ENCODE data around the gene UBR3. TPM values are rescaled to one million over a fixed set of nuclear protein-coding genes. Genes with fewer than 3 reads are reported as not detected.
"Not testable (repeated sequence)": the region's sequence is repeated elsewhere in the genome, so short reads cannot be mapped to it uniquely, and the experiment has no call there.

Gene UBR3
- total and polyA plus RNA-seq, 8 donors: 4.8 to 151 (median 37.3) TPM

DNA sequence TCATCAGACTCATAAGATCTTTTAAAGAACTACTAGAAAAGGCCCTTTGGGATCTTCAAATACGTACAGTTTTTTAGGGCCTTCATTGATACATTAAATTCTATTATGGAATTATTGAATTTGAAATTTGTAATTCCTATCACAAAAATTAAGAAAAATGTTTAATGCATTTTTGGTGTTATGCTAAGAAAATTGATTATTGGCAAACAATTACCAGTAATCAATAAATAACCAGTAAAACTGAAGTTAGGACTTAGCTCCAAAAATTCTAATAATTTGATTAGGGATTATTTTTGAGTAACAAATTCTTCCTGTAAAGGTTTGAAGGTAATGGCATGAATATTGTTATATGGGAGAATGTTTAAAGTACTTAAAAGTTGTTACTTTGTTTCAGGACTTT, 119.3 kb downstream of the UBR3 start:
- TF ChIP-seq, protein P1, sequence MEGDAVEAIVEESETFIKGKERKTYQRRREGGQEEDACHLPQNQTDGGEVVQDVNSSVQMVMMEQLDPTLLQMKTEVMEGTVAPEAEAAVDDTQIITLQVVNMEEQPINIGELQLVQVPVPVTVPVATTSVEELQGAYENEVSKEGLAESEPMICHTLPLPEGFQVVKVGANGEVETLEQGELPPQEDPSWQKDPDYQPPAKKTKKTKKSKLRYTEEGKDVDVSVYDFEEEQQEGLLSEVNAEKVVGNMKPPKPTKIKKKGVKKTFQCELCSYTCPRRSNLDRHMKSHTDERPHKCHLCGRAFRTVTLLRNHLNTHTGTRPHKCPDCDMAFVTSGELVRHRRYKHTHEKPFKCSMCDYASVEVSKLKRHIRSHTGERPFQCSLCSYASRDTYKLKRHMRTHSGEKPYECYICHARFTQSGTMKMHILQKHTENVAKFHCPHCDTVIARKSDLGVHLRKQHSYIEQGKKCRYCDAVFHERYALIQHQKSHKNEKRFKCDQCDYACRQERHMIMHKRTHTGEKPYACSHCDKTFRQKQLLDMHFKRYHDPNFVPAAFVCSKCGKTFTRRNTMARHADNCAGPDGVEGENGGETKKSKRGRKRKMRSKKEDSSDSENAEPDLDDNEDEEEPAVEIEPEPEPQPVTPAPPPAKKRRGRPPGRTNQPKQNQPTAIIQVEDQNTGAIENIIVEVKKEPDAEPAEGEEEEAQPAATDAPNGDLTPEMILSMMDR (IDR thresholded peaks at IDR 0.05): no peak
- TF ChIP-seq EP300 (IDR thresholded peaks at IDR 0.05) (no peak), POLR2A (IDR thresholded peaks at IDR 0.05) (no peak), POLR2AphosphoS5 (IDR thresholded peaks at IDR 0.05) (no peak)
- Histone ChIP-seq H3K9me3 (no peaks in the 10 kb centered on the region), H3K27me3 (no peaks in the 10 kb centered on the region), H3K4me1 (peaks cover 0 to 25% (median 0%) of the 10 kb centered on the region in 4 donors), H3K27ac (no peak overlapping the region), H3K36me3 (peaks cover 0 to 68% (median 58%) of the 10 kb centered on the region in 4 donors), H3K4me3 (no peak overlapping the region)
- no peak for DNase-seq
- intact Hi-C loops (cut with DNase I; ENCODE audit: low total_unique reads): no loop called here
- 96 to 98% (median 98%) methylated on average over 1 of the region's 1 CpG for WGBS, 5 donors

DNA sequence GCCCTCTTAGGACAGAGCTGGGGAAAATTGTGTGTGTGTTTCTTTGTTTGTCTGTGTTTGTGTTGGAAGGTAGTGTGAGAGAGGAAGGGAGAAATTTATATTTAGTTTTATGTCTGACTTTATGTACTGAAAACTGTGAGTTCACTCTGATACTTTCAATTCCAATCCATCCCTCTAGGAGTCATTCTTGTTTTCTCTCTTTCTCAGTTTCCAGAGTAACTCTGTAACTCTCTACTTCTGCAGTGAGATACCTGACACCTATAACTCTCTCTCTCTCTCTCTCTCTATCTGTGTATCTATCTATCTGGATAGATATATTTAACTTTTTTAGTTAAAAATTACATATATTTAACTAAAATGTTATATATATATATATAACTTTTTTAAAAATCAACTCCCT, 128.7 kb downstream of the UBR3 start:
- peaks cover 0 to 55% (median 39%) of the 10 kb centered on the region in 4 donors for H3K36me3 ChIP-seq
- intact Hi-C loops (cut with DNase I; ENCODE audit: low total_unique reads): no loop called here
- H3K27ac ChIP-seq: no peak overlapping the region
- TF ChIP-seq EP300 (IDR thresholded peaks at IDR 0.05): no peak
- TF ChIP-seq POLR2AphosphoS5 (IDR thresholded peaks at IDR 0.05): no peak
- TF ChIP-seq POLR2A (IDR thresholded peaks at IDR 0.05): no peak
- TF ChIP-seq, protein P1 (IDR thresholded peaks at IDR 0.05): no peak
- no peaks in the 10 kb centered on the region for H3K27me3 ChIP-seq
- H3K4me1 ChIP-seq: no peaks in the 10 kb centered on the region
- H3K9me3 ChIP-seq: no peaks in the 10 kb centered on the region
- no peak for DNase-seq
- H3K4me3 ChIP-seq: no peak overlapping the region

DNA sequence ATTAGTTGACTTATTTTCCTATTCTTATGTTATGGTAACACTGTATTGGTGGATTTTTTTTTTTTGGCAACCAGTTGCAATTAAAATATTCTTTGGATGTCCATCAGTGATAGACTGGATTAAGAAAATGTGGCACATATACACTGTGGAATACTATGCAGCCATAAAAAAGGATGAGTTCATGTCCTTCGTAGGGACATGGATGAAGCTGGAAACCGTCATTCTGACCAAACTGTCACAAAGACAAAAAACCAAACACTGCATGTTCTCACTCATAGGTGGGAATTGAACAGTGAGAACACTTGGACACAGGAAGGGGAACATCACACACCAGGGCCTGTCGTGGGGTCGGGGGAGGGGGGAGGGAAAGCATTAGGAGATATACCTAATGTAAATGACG, 130.0 kb downstream of the UBR3 start:
- WGBS, 5 donors: 96 to 100% (median 97%) methylated on average over 5 of the region's 5 CpGs
- H3K4me1 ChIP-seq; intact Hi-C loops (cut with DNase I; ENCODE audit: low total_unique reads); H3K27ac ChIP-seq; DNase-seq; H3K4me3 ChIP-seq; H3K27me3 ChIP-seq; H3K9me3 ChIP-seq: not testable (repeated sequence)
- peaks cover 0 to 64% (median 49%) of the 10 kb centered on the region in 4 donors for H3K36me3 ChIP-seq

DNA sequence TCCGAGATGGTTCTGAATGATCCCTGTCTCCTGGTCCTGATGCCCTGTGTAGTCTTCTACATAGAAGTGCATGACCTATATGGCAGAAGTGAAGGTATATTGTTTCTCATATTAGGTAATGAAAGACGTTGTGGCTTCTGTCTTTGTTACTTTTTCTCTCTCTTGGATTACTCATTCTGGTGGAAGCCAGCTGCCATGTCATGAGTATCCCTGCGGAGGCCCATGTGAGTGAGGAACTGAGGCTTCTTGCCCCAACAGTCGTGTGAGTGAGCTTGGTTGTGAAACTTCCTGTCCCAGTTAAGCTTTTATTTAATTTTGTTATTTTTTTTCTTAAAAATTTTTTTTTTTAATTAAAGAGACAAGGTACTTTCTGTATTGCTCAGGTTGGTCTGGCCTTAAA, 134.7 kb downstream of the UBR3 start:
- Histone ChIP-seq H3K4me1 (no peaks in the 10 kb centered on the region), H3K4me3 (no peak overlapping the region), H3K27ac (no peak overlapping the region), H3K9me3 (no peaks in the 10 kb centered on the region), H3K36me3 (peaks cover 0 to 69% (median 61%) of the 10 kb centered on the region in 4 donors), H3K27me3 (no peaks in the 10 kb centered on the region)
- TF ChIP-seq, protein P1 (IDR thresholded peaks at IDR 0.05): no peak
- no peak for TF ChIP-seq POLR2AphosphoS5 (IDR thresholded peaks at IDR 0.05)
- TF ChIP-seq EP300 (IDR thresholded peaks at IDR 0.05): no peak
- no peak for TF ChIP-seq POLR2A (IDR thresholded peaks at IDR 0.05)
- DNase-seq: no peak
- 76 to 86% (median 81%) methylated on average over 4 of the region's 4 CpGs for WGBS, 5 donors
- intact Hi-C loops (cut with DNase I; ENCODE audit: low total_unique reads): no loop called here

DNA sequence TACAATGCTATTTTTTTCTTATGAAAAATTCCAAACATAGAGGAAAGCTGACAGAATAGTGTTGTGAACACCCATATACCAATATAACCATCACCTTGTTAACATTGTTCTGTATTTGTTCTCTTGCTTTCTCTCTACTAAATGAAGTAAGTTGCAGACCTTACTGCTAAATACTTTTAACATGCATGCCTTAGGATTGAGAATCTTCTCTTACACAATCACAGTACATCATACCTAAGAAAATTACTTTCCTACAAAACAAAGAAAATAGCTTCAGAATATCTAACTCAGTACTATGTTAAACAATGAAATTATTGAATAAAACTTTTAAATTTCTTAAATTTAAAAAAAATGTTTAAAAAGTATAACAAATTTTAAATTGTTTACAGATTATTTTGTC, 136.5 kb downstream of the UBR3 start:
- Histone ChIP-seq H3K4me1 (no peaks in the 10 kb centered on the region), H3K27ac (no peak overlapping the region), H3K4me3 (no peak overlapping the region), H3K27me3 (no peaks in the 10 kb centered on the region), H3K36me3 (peaks cover 0 to 71% (median 53%) of the 10 kb centered on the region in 4 donors), H3K9me3 (no peaks in the 10 kb centered on the region)
- TF ChIP-seq EP300 (IDR thresholded peaks at IDR 0.05): no peak
- TF ChIP-seq, protein P1 (IDR thresholded peaks at IDR 0.05): no peak
- TF ChIP-seq POLR2A (IDR thresholded peaks at IDR 0.05): no peak
- TF ChIP-seq POLR2AphosphoS5 (IDR thresholded peaks at IDR 0.05): no peak
- intact Hi-C loops (cut with DNase I; ENCODE audit: low total_unique reads): no loop called here
- no peak for DNase-seq
